ENCODE data around the gene KAZALD1. TPM values are rescaled to one million over a fixed set of nuclear protein-coding genes. Genes with fewer than 3 reads are reported as not detected.

The KAZALD1 gene
- total and polyA plus RNA-seq, 2 donors (not counting 1 experiment from before 2014, with no cell fraction given) = 0.34 to 0.37 TPM

- Histone ChIP-seq H3K27me3 (replicated peaks in 1 of 4; ENCODE audit: control extremely low read depth in 1 of 4, control insufficient read depth in 3 of 4, insufficient read depth in 4 of 4, low read length in 3 of 4) (peaks cover 0 to 8% (median 0%) of the 10 kb centered on the region in 4 experiments), H2AFZ (ENCODE audit: insufficient read depth, low read depth, low read length, poor library complexity, severe bottlenecking) (no peak overlapping the region), H3K79me2 (ENCODE audit: control insufficient read depth, insufficient read depth, low read length) (no peaks in the 10 kb centered on the region), H3K4me2 (replicated peaks; ENCODE audit: low read depth, low read length, poor library complexity, severe bottlenecking) (no peak overlapping the region), H3K27ac (ENCODE audit: low read length in 2 of 2) (no peak overlapping the region), H3K36me3 (replicated peaks in 1 of 2; ENCODE audit: control extremely low read depth in 1 of 2, control insufficient read depth in 1 of 2, extremely low read depth in 1 of 2, insufficient read depth in 2 of 2, low read length in 1 of 2) (peaks cover 0 to 13% of the 10 kb centered on the region in 2 experiments), H3K4me3 (ENCODE audit: control extremely low read depth in 1 of 5, extremely low read depth in 1 of 5, insufficient read depth in 1 of 5, low read depth in 2 of 5, low read length in 4 of 5) (no peak overlapping the region), H3K9ac (ENCODE audit: low read length) (no peak overlapping the region), H4K20me1 (ENCODE audit: control insufficient read depth, insufficient read depth, low read length, poor library complexity, severe bottlenecking) (no peaks in the 10 kb centered on the region), H3K9me3 (ENCODE audit: control extremely low read depth in 1 of 3, control insufficient read depth in 2 of 3, insufficient read depth in 1 of 3, low read length in 2 of 3) (no peaks in the 10 kb centered on the region), H3K4me1 (ENCODE audit: control insufficient read depth in 2 of 2, insufficient read depth in 2 of 2, low read length in 2 of 2) (peaks cover 6 to 15% of the 10 kb centered on the region in 2 donors)
- ATAC-seq (ENCODE audit: low read depth) (peak; percentile 81), DNase-seq (peak; percentile 84)
- peak overlapping the region; percentile 50 for H3K27ac Mint-ChIP-seq
- 11% methylated on average over 2 of the region's 6 CpGs for WGBS (ENCODE audit: insufficient coverage)
- peaks cover 6% of the 10 kb centered on the region for H3K27me3 Mint-ChIP-seq
- POLR2A ChIA-PET = interaction anchor here (0.6 to 0.7 kb wide), 3 partner anchors 9 to 425 kb away, joined by 3 to 12 read pairs (median 3); no protein-coding TSS in a partner anchor
- intact Hi-C loops (cut with micrococcal nuclease) = loop anchor here (1.0 to 5.0 kb wide), 4 partner anchors 9 to 311 kb away; partner anchors contain the start of gene BTRC
- TF ChIP-seq EZH2 (IDR thresholded peaks at IDR 0.05; ENCODE audit: borderline replicate concordance, insufficient read depth, low read depth, low read length, poor library complexity, severe bottlenecking) (no peak), CTCF (IDR thresholded peaks at IDR 0.05) (peak; percentile 85)
- CTCF ChIA-PET = interaction anchor here (0.6 to 7.8 kb wide), 19 partner anchors 11 to 1047 kb away, joined by 3 to 306 read pairs (median 4); partner anchors contain the start of genes KAZALD1, PDZD7 and SFXN3
- peak overlapping the region; percentile 34 for H3K4me3 Mint-ChIP-seq
- no peaks in the 10 kb centered on the region for H3K9me3 Mint-ChIP-seq (ENCODE audit: insufficient read depth)
- peaks cover 17% of the 10 kb centered on the region for H3K4me1 Mint-ChIP-seq
Observed at GRCh38 chr10:101041252-101041761, 20.5 kb upstream of the KAZALD1 start.

GRCh38 chr10:101042118-101042517, 19.7 kb upstream of the KAZALD1 start:
- ChIA-PET CTCF (interaction anchor here (1.0 to 7.8 kb wide), 15 partner anchors 7 to 739 kb away, joined by 3 to 306 read pairs (median 5); partner anchors contain the start of genes KAZALD1, PDZD7 and SFXN3), POLR2A (interaction anchor here (1.0 to 2.1 kb wide), 3 partner anchors 10 to 20 kb away, joined by 5 to 20 read pairs (median 13); partner anchors contain the start of genes KAZALD1, PDZD7 and SFXN3)
- Mint-ChIP-seq H3K27ac (peak overlapping the region; percentile 32), H3K9me3 (ENCODE audit: insufficient read depth) (no peaks in the 10 kb centered on the region), H3K27me3 (peaks cover 14% of the 10 kb centered on the region), H3K4me1 (peaks cover 17% of the 10 kb centered on the region), H3K4me3 (peak overlapping the region; percentile 100)
- WGBS (ENCODE audit: insufficient coverage) = 83% methylated on average over 2 of the region's 4 CpGs
- no peak for TF ChIP-seq EZH2 (IDR thresholded peaks at IDR 0.05; ENCODE audit: borderline replicate concordance, insufficient read depth, low read depth, low read length, poor library complexity, severe bottlenecking)
- no peak for TF ChIP-seq CTCF (IDR thresholded peaks at IDR 0.05)
- H2AFZ ChIP-seq (ENCODE audit: insufficient read depth, low read depth, low read length, poor library complexity, severe bottlenecking) = peak overlapping the region; percentile 92
- H3K4me2 ChIP-seq (replicated peaks; ENCODE audit: low read depth, low read length, poor library complexity, severe bottlenecking) = peak overlapping the region; percentile 78
- peaks cover 0 to 8% of the 10 kb centered on the region in 2 experiments for H3K36me3 ChIP-seq (replicated peaks in 1 of 2; ENCODE audit: control extremely low read depth in 1 of 2, control insufficient read depth in 1 of 2, extremely low read depth in 1 of 2, insufficient read depth in 2 of 2, low read length in 1 of 2)
- peak overlapping the region; percentile 69 for H3K9ac ChIP-seq (ENCODE audit: low read length)
- peaks cover 0 to under 1% (median 0%) of the 10 kb centered on the region in 3 donors for H3K9me3 ChIP-seq (ENCODE audit: control extremely low read depth in 1 of 3, control insufficient read depth in 2 of 3, insufficient read depth in 1 of 3, low read length in 2 of 3)
- H3K27me3 ChIP-seq (replicated peaks in 1 of 4; ENCODE audit: control extremely low read depth in 1 of 4, control insufficient read depth in 3 of 4, insufficient read depth in 4 of 4, low read length in 3 of 4) = peaks cover 0 to 15% (median 3%) of the 10 kb centered on the region in 4 experiments
- H3K27ac ChIP-seq (ENCODE audit: low read length in 2 of 2) = no peak overlapping the region
- H4K20me1 ChIP-seq (ENCODE audit: control insufficient read depth, insufficient read depth, low read length, poor library complexity, severe bottlenecking) = no peaks in the 10 kb centered on the region
- ATAC-seq (ENCODE audit: low read depth) = no peak
- H3K79me2 ChIP-seq (ENCODE audit: control insufficient read depth, insufficient read depth, low read length) = no peaks in the 10 kb centered on the region
- peak; percentile 15 for DNase-seq
- H3K4me3 ChIP-seq (ENCODE audit: control extremely low read depth in 1 of 5, extremely low read depth in 1 of 5, insufficient read depth in 1 of 5, low read depth in 2 of 5, low read length in 4 of 5) = peak overlapping the region in 1 of 5 experiments; percentile 68
- intact Hi-C loops (cut with micrococcal nuclease) = loop anchor here (1.0 to 5.0 kb wide), 3 partner anchors 8 to 310 kb away; partner anchors contain the start of gene BTRC
- H3K4me1 ChIP-seq (ENCODE audit: control insufficient read depth in 2 of 2, insufficient read depth in 2 of 2, low read length in 2 of 2) = peaks cover 6 to 15% of the 10 kb centered on the region in 2 donors

All from B cell (primary cell).